Colon (tissue), 2 donors: ENCODE measurements around the gene NUDT22.

ENCODE experiments used
- FAIRE-seq: peaks from 2 replicates; lab custom pipeline; 2012; peaks lifted over from hg19 to GRCh38; lab: Jason Lieb, UNC
- donor health status: control.
- donor health status: control.

NUDT22 gene

DNA sequence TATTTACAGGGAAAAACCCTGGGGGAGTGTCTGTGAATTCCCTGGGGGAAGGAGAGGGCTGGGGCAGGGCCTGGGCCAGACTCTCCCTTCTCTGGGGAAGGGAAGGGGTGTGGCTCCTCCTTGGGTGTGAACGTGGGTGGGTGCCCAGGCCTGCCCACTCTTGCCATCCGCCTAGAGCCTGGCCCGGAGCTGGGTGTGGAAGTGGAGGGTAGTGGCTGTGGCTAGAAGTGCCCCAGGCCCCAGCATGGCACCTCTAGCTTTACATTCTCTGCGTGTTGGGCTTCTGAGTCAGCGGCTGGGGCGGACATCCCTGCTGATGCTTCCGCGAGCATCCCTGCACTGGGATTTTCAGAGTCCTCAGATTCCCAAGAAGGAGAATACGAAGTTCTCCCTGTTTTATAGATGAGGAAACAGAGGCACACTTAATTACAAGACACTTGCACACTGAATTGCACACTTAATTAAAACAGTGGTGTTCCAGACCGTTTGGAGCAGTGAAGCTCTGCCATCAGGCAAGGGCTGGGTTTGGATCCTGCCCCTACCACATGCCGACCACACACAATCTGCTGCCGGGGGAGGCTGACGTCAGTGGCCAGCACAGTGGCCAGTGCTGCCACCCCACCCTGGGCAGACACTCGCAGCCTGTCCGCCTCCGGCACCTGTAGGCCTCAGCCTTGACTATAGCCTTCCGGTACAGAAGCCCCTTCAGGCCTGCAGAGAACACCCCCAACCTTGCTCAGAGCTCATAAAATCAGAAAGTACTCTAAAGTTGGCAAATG is 50.8 kb downstream of the NUDT22 start:
- FAIRE-seq = no peak

- FAIRE-seq = no peak
Measured at GRCh38 chr11:64278576-64279190, 52.6 kb downstream of the NUDT22 start.
